GM10248 (cell line): ENCODE data around the gene ITGBL1.

Experiments used
- CTCF ChIA-PET: fragments of 300-600 bp; sonication (Branson Sonifier 250); formaldehyde crosslinking; extraction: SDS; loops from one replicate; lab custom pipeline; 2021; ENCODE audit warnings: antibody characterized with exemption; lab: Yijun Ruan, JAX
- POLR2A ChIA-PET: fragments of 350-650 bp; sonication (Branson Sonifier 250); formaldehyde crosslinking; extraction: SDS; loops from one replicate; lab custom pipeline; 2020; ENCODE audit warnings: antibody characterized with exemption; lab: Yijun Ruan, JAX
- DNase-seq: peaks from one replicate; pipeline ENCODE4 v3.0.0; 2012; ENCODE audit errors: extremely low spot score
- TF ChIP-seq, protein P1 (sequence below): IDR thresholded peaks from 2 replicates; pipeline ENCODE4 v1.5.1; 2012; ENCODE audit warnings: mild to moderate bottlenecking, low read depth; ENCODE audit errors: extremely low read depth, missing control alignments, control extremely low read depth

Gene ITGBL1

DNA sequence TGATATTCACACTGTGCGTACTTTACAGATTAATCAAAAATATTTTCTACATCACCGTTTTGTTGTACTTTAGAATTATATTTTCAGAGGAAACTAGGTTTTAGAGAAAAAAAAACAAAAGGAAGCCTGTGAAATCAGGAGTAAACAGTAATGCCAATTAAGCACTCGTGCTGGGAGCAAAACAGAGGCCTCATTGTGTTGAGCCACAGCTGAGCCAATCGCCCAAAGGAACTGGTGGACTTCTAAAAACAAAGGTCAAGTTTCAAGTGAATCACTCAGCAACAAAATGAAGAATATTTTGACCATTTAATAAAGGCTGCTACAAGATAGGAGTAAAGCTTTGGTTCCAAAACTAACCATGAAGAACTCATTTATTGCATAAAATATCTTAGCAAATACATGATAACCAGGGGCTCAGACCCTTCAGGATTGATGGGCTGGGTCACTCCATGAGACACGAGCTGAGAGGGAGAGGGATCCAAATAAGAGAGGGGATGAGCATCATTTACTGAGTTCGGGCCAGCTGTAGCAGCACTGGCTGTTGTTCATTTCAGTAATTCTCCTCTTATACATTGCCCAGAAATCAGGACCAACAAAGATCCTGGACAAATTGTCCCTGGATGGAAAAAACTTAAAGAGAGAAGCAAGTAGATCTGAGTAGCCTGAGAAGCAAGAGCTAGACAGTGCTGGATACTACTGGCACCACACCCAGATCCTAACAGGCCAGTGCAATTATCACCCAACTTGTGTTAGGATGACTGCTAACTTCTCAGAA, 27.9 kb upstream of the ITGBL1 start:
- TF ChIP-seq, protein P1, sequence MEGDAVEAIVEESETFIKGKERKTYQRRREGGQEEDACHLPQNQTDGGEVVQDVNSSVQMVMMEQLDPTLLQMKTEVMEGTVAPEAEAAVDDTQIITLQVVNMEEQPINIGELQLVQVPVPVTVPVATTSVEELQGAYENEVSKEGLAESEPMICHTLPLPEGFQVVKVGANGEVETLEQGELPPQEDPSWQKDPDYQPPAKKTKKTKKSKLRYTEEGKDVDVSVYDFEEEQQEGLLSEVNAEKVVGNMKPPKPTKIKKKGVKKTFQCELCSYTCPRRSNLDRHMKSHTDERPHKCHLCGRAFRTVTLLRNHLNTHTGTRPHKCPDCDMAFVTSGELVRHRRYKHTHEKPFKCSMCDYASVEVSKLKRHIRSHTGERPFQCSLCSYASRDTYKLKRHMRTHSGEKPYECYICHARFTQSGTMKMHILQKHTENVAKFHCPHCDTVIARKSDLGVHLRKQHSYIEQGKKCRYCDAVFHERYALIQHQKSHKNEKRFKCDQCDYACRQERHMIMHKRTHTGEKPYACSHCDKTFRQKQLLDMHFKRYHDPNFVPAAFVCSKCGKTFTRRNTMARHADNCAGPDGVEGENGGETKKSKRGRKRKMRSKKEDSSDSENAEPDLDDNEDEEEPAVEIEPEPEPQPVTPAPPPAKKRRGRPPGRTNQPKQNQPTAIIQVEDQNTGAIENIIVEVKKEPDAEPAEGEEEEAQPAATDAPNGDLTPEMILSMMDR: no peak
- ChIA-PET CTCF (no interaction called here), POLR2A (no interaction called here)
- no peak for DNase-seq

DNA sequence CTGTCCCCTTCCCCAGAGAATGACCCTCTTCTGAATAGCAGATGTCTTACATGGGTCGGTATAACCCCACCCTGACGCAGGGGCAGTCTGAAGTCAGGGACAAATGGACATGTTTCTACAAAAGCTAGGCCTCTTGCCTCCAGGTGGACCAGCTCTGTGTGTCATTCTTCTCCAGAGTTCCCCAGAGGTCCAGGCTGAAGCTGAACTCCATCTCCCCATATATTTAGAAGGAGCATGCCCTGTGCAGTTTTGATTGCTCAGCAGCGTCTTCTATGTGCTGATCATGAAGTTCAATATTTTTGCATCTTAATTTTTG, 27.4 kb upstream of the ITGBL1 start:
- POLR2A ChIA-PET: no interaction called here
- no peak for DNase-seq
- TF ChIP-seq, protein P1: no peak
- CTCF ChIA-PET: no interaction called here

DNA sequence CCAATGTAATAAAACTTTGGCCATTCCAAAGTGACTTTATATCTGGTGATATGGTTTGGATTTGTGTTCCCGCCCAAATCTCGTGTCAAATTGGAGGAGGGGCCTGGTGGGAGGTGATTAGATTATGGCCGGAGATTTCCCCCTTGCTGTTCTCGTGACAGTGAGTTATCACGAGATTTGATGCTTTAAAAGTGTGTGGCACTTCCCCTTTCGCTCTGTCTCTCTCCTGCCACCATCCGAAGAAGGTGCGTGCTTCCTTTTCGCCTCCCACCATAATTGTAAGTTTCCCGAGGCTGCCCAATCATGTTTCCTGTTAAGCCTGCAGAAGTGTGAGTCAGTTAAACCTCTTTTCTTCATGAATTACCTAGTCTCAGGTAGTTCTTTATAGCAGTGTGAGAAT, 26.9 kb upstream of the ITGBL1 start:
- DNase-seq: no peak
- ChIA-PET POLR2A (no interaction called here), CTCF (no interaction called here)
- TF ChIP-seq, protein P1: no peak

DNA sequence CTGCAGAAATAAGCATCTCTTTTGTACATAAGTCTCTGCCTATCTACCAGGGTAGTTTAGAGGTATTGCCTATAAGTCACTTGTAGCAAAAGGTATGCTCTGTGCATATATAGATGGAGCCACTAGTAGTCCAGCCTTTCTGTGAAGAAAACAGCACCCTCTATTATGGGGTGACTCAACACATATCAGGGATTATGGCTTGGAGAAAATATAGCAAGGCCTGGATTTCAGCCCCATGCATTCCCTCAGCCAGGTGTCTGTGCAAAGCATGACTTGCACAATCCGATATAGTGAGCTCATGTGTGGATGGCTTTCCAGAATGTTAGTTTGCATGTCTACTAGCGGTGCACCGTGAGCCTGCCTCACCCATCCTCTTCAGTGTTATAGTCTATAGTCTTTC, 22.7 kb upstream of the ITGBL1 start:
- ChIA-PET POLR2A (no interaction called here), CTCF (no interaction called here)
- TF ChIP-seq, protein P1: no peak
- DNase-seq: no peak

DNA sequence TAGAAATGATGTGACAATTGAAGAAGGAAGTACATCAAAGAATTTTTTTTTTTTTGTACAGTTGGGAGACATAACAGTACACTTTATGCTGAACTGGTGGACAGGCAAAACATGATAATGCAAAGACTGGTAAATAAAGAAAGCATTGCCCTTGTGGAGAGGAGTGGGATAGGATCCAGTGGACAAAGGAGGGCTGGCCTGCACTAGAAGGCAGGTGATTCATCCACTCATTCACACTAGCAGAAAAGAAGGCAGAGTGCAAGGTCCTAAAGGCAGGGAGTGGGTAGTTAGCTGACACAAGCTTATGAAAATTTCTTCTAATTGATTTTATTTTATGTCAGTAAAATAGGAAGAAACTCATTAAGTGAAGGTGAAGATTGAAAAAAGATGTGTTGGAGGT, 18.6 kb upstream of the ITGBL1 start:
- ChIA-PET POLR2A (no interaction called here), CTCF (no interaction called here)
- TF ChIP-seq, protein P1: no peak
- no peak for DNase-seq

DNA sequence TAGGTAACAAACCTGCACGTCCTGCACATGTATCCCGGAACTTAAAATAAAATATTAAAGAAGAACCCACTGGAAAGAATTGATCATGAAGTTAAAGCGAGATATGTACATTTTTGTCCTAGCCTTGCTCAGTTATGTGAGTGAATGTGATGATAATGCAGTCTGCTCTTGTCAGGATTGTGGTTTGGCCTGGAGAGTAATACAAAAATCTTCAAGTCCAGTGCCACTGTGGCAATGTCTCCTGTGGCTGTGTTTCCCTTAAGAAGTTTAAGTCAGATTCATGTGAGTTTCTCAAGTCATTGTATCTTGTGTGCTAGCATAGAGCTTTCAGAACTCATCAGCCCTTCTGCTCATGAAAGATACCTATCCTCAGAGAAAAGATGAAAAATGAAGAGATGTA, 18.0 kb upstream of the ITGBL1 start:
- TF ChIP-seq, protein P1: no peak
- CTCF ChIA-PET: no interaction called here
- DNase-seq: no peak
- POLR2A ChIA-PET: no interaction called here
